Astrocyte (in vitro differentiated cells and primary cell): ENCODE data around the gene IL5RA. TPM values are rescaled to one million over a fixed set of nuclear protein-coding genes. Genes with fewer than 3 reads are reported as not detected.

Experiments used
- total RNA-seq: library from RNA; stranded (reverse); gene quantifications from 2 replicates; pipeline ENCODE4 v1.2.1, GENCODE V29; 2021

IL5RA gene
- total RNA-seq, 1 donor from 2014 or later, result not detected

Other genes with a start within 250 kb of the IL5RA start
- 16.0 and 17.4 TPM in 2 replicates for gene TRNT1, start 16.6 kb upstream of the IL5RA start, total RNA-seq
- gene CRBN, start 69.3 kb upstream of the IL5RA start, total RNA-seq, result 26.1 and 28.2 TPM in 2 replicates